GM20000 (cell line): ENCODE measurements around the gene ZER1.

Experiments
- DNase-seq: peaks from one replicate; pipeline ENCODE4 v3.0.0; 2012; ENCODE audit warnings: low spot score
- CTCF ChIP-seq: IDR thresholded peaks from 2 replicates; pipeline ENCODE4 v1.5.1; 2012; ENCODE audit warnings: mild to moderate bottlenecking, control low read depth; ENCODE audit errors: extremely low read depth, missing control alignments

ZER1 gene

GRCh38 chr9:128810873-128811272 lies 39.1 kb upstream of the ZER1 start:
- no peak for TF ChIP-seq CTCF
- no peak for DNase-seq

- TF ChIP-seq CTCF = no peak
- DNase-seq = no peak
Measured at GRCh38 chr9:128809831-128810230, 38.1 kb upstream of the ZER1 start.

- no peak for DNase-seq
- TF ChIP-seq CTCF = no peak
Measured at GRCh38 chr9:128809036-128809599, 37.4 kb upstream of the ZER1 start.

- TF ChIP-seq CTCF = no peak
- DNase-seq = no peak
Measured at GRCh38 chr9:128808543-128808942, 36.8 kb upstream of the ZER1 start.

GRCh38 chr9:128807827-128808226 lies 36.1 kb upstream of the ZER1 start:
- TF ChIP-seq CTCF = no peak
- no peak for DNase-seq

- no peak for DNase-seq
- TF ChIP-seq CTCF = no peak
Measured at GRCh38 chr9:128805661-128806060, 33.9 kb upstream of the ZER1 start.

- no peak for TF ChIP-seq CTCF
- DNase-seq = no peak
Measured at GRCh38 chr9:128802482-128802881, 30.8 kb upstream of the ZER1 start.
